Esophagus muscularis mucosa (tissue), 4 donors: Measurements from ENCODE around the gene DYNC2LI1. TPM values are rescaled to one million over a fixed set of nuclear protein-coding genes. Genes with fewer than 3 reads are reported as not detected.

Experiments
- DNase-seq: peaks from one replicate; pipeline ENCODE4 v3.0.0-alpha.2; 2017; ENCODE audit errors: extremely low spot score
- H3K27ac ChIP-seq, 4 donors: fragments of 200-600 bp; sonication (generic); replicated peaks in 1 of 4; 1 replicate in 3 of 4; 2 replicates in 1 of 4; pipeline ENCODE4 v1.5.1; 2016 to 2019; ENCODE audit warnings: mild to moderate bottlenecking in 1 of 4
- H3K27me3 ChIP-seq, 4 donors: fragments of 200-600 bp; sonication (generic); one replicate each; pipeline versions ENCODE4 v1.5.1 to v1.6.0; 2016 to 2019
- H3K36me3 ChIP-seq, 4 donors: fragments of 200-600 bp; sonication (generic); one replicate each; pipeline ENCODE4 v1.5.1; 2016 to 2019
- H3K4me1 ChIP-seq, 4 donors: fragments of 200-600 bp; sonication (generic); one replicate each; pipeline ENCODE4 v1.5.1; 2016 to 2019
- H3K4me3 ChIP-seq, 4 donors: fragments of 200-600 bp; sonication (generic); 1 replicate in 2 of 4; 2 replicates in 2 of 4; pipeline ENCODE4 v1.5.1; 2016 to 2019; ENCODE audit warnings: mild to moderate bottlenecking in 4 of 4, moderate library complexity in 1 of 4
- H3K9me3 ChIP-seq, 4 donors: fragments of 200-600 bp; sonication (generic); 1 replicate in 3 of 4; 2 replicates in 1 of 4; pipeline ENCODE4 v1.5.1; 2016 to 2019
- EP300 ChIP-seq: sonication (generic); formaldehyde crosslinking; IDR thresholded peaks from one replicate; pipeline ENCODE4 v1.6.1; 2017; ENCODE audit warnings: antibody characterized with exemption
- POLR2A ChIP-seq: fragments of 450-650 bp; IDR thresholded peaks from one replicate; pipeline ENCODE4 v1.6.1; 2017; ENCODE audit warnings: antibody characterized with exemption, moderate library complexity, mild to moderate bottlenecking, low read depth
- POLR2AphosphoS5 ChIP-seq, 2 donors: sonication (generic); formaldehyde crosslinking; IDR thresholded peaks; one replicate each; pipeline ENCODE4 v1.6.1; 2017; ENCODE audit warnings: antibody characterized with exemption in 2 of 2
- whole genome bisulfite sequencing: methylation state at CpG from one replicate; pipeline ENCODE4 v1.1.5; 2018; 5-methylcytosine and 5-hydroxymethylcytosine counted together
- intact Hi-C: fragments of 100-400 bp; cut with DNase I; formaldehyde crosslinking; loops from one replicate; pipeline ENCODE4 v1.15.1; 2023
- total RNA-seq, 4 donors: library from RNA; depleted of rRNA; stranded (reverse); fragments of >200 nt; gene quantifications; one replicate each; pipeline versions ENCODE4 v1.1.0 to v1.2.1, GENCODE V29; 2016
- TF ChIP-seq, protein P1 (sequence below), 3 experiments: fragments of 200-600 bp in 2 of 3; fragments of 450-650 bp in 1 of 3; sonication (generic) in 2 of 3; IDR thresholded peaks; one replicate each; pipeline ENCODE4 v1.5.1; 2017 to 2019; ENCODE audit warnings: antibody characterized with exemption in 3 of 3, mild to moderate bottlenecking in 2 of 3, moderate library complexity in 1 of 3

DYNC2LI1 gene
- total RNA-seq, 4 donors from 2014 or later = 15.6 to 19.1 (median 17.7) TPM

DNA sequence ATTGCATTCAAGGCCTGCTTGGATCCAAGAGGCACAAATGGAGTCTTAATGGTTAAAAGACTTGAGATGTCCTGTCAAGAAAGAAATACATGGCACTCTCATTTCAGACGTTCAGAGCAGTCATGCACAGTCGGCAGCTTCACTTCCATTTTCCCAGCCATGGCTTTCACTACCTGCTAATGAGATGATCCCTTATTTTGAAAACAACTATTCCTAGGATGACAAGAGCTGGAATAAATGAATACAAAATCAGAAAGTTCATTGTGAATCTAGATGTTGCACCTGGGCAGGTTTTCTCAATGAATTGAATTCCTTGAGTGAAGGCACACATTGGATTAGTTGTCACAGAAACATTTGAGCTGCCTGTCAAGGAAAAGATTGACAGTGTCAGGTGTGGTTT is 39.1 kb downstream of the DYNC2LI1 start:
- Histone ChIP-seq H3K36me3 (peaks cover 3 to 47% (median 20%) of the 10 kb centered on the region in 4 donors), H3K9me3 (no peaks in the 10 kb centered on the region), H3K4me1 (no peaks in the 10 kb centered on the region), H3K27me3 (no peaks in the 10 kb centered on the region), H3K27ac (no peak overlapping the region), H3K4me3 (no peak overlapping the region)
- no peak for TF ChIP-seq POLR2AphosphoS5 (IDR thresholded peaks at IDR 0.05)
- TF ChIP-seq, protein P1, sequence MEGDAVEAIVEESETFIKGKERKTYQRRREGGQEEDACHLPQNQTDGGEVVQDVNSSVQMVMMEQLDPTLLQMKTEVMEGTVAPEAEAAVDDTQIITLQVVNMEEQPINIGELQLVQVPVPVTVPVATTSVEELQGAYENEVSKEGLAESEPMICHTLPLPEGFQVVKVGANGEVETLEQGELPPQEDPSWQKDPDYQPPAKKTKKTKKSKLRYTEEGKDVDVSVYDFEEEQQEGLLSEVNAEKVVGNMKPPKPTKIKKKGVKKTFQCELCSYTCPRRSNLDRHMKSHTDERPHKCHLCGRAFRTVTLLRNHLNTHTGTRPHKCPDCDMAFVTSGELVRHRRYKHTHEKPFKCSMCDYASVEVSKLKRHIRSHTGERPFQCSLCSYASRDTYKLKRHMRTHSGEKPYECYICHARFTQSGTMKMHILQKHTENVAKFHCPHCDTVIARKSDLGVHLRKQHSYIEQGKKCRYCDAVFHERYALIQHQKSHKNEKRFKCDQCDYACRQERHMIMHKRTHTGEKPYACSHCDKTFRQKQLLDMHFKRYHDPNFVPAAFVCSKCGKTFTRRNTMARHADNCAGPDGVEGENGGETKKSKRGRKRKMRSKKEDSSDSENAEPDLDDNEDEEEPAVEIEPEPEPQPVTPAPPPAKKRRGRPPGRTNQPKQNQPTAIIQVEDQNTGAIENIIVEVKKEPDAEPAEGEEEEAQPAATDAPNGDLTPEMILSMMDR (IDR thresholded peaks at IDR 0.05) = no peak
- TF ChIP-seq POLR2A = no peak
- no peak for TF ChIP-seq EP300
- 56% methylated on average over 2 of the region's 2 CpGs for WGBS
- DNase-seq = no peak
- intact Hi-C loops = no loop called here

DNA sequence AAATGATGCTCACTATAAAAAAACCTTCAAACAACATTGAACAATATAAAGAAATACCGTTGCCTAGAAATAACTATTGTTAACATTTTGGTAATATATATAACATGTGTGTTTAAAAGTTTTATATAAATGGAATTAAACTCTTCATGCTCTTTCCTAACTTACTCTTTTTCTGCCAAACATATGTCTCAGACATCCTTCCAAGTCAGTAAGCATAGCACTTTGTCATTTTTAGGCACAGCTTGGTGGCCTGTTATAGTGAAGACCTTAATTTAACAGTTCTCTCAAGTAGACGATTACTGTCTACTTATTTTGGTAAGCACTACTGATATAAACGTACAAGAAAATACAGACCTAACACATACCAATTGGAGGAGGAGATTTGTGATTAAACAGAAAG is 40.9 kb downstream of the DYNC2LI1 start:
- DNase-seq = no peak
- intact Hi-C loops = no loop called here
- TF ChIP-seq, protein P1 (IDR thresholded peaks at IDR 0.05) = no peak
- no peak for TF ChIP-seq EP300
- no peak for TF ChIP-seq POLR2AphosphoS5 (IDR thresholded peaks at IDR 0.05)
- TF ChIP-seq POLR2A = no peak

DNA sequence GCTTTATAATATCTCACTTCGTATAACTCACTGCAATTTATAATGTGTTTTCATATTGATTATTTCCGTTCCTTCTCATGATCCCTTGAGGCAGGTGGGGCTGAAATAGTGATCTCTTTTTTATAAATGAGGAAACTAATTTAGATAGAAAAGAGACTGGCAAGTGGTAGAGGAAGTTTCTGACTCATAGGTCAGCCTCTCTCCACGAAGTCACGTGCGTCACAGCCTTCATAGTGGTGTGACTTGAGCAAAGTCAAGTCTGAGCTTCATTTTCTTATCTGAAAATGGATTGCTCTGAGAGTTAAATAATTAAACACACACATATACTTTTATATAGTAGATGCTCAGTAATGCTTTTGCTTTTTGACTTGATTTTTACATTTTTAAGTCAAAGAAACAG is 44.9 kb downstream of the DYNC2LI1 start:
- no peak for DNase-seq
- Histone ChIP-seq H3K4me3 (no peak overlapping the region), H3K27ac (no peak overlapping the region), H3K4me1 (no peaks in the 10 kb centered on the region), H3K9me3 (no peaks in the 10 kb centered on the region), H3K36me3 (no peaks in the 10 kb centered on the region), H3K27me3 (peaks cover 0 to 5% (median 0%) of the 10 kb centered on the region in 4 donors)
- no peak for TF ChIP-seq EP300
- TF ChIP-seq, protein P1 (IDR thresholded peaks at IDR 0.05) = no peak
- TF ChIP-seq POLR2A = no peak
- TF ChIP-seq POLR2AphosphoS5 (IDR thresholded peaks at IDR 0.05) = no peak
- WGBS = 64% methylated on average over 5 of the region's 5 CpGs
- intact Hi-C loops = no loop called here

More for the DNA sequence above, 40.9 kb downstream of the DYNC2LI1 start:
- Histone ChIP-seq H3K4me1 (no peaks in the 10 kb centered on the region), H3K27ac (no peak overlapping the region), H3K9me3 (no peaks in the 10 kb centered on the region), H3K27me3 (no peaks in the 10 kb centered on the region), H3K4me3 (no peak overlapping the region), H3K36me3 (peaks cover 0 to 30% (median 12%) of the 10 kb centered on the region in 4 donors)
- 83% methylated on average over 3 of the region's 3 CpGs for WGBS

DNA sequence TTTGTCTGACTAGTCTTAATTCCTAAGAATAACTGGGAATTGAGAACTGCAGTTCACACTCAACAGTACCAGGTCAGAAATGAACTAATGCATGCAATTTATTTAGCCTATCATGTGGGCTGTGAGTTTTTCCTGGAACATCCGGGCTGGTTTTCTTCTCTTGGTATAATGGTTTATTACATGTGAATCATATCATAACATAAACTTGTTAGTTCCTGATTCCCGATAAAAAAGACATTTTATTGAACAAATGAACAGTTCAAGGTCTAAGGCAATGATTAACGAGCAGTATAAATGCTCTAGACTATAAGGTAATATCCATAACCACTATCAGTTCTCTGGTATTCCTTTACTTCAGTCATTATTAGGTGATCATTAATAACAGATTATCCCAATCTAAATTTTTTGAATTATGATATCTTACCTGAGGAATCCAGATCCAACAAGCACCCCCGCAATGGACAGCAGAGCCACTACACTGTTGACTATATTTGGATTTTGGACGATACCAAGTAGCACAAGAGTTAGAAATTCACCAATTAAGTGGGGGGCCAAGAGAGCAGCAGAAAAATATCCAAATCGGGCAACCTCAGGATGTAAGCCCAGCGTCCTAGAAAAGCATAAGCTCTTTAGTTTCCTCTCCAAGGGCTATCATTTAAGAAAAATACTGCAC is 45.8 kb downstream of the DYNC2LI1 start:
- intact Hi-C loops = no loop called here
- Histone ChIP-seq H3K4me1 (no peaks in the 10 kb centered on the region), H3K27me3 (peaks cover 0 to 5% (median 0%) of the 10 kb centered on the region in 4 donors), H3K36me3 (no peaks in the 10 kb centered on the region), H3K9me3 (no peaks in the 10 kb centered on the region), H3K4me3 (no peak overlapping the region), H3K27ac (no peak overlapping the region)
- DNase-seq = no peak
- 80% methylated on average over 7 of the region's 7 CpGs for WGBS
- no peak for TF ChIP-seq EP300
- TF ChIP-seq, protein P1 (IDR thresholded peaks at IDR 0.05) = no peak

DNA sequence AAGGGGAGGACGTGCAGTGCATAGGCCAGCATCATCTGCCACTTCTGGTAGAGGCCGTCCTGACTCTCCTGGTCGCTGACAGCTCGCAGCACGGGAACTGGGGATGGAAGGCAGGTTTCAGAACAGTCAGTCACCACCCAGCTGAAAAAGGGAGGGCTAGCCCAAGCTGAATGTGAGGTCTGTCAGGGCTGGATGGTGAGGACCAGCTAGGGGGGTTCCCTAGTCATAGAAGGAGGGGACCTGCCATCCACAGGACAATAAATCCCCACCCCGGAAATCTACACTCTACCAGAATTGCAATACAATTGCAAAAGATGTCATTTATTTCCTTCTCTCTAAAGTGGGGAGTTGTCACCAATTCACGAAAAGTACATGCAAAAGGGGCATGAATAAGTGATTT is 49.0 kb downstream of the DYNC2LI1 start:
- no peaks in the 10 kb centered on the region for H3K9me3 ChIP-seq
- no peaks in the 10 kb centered on the region for H3K4me1 ChIP-seq
- no peaks in the 10 kb centered on the region for H3K36me3 ChIP-seq
- no peak for TF ChIP-seq EP300
- no peak for TF ChIP-seq POLR2AphosphoS5 (IDR thresholded peaks at IDR 0.05)
- TF ChIP-seq POLR2A = no peak
- TF ChIP-seq, protein P1 (IDR thresholded peaks at IDR 0.05) = no peak
- DNase-seq = no peak
- H3K27ac ChIP-seq = no peak overlapping the region
- H3K27me3 ChIP-seq = peaks cover 0 to 5% (median 0%) of the 10 kb centered on the region in 4 donors
- intact Hi-C loops = no loop called here
- 89% methylated on average over 3 of the region's 7 CpGs for WGBS
- H3K4me3 ChIP-seq = no peak overlapping the region
